GM19467 (cell line): Measurements from ENCODE around the gene SERPINA10.
"Not testable (repeated sequence)": the region's sequence is repeated elsewhere in the genome, so short reads cannot be mapped to it uniquely, and the experiment has no call there.

Experiments
- ATAC-seq: cut with Tn5 transposase; IDR thresholded peaks from one replicate; pipeline ENCODE4 v1.9.1; 2021; ENCODE audit warnings: mild to moderate bottlenecking, moderate library complexity; ENCODE audit not compliant: unreplicated experiment

The SERPINA10 gene

DNA sequence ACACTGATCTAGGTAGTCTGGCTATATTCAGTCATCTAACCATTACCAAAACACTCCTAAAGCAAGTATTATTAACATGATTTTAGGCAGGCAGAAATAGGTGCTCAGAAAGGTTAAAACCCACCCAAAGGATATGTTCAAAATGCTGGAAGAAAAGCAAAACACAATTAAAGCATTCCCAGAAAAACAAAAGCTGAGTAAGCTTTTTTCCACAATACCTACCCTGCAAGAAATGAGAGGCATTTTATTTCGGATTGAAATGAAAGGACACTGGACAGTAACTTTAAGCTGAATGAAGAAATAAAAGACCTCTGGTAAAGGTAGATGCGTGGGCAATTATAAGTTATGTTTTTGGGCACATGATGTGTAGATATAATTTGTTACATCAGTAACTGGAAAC, 21.8 kb upstream of the SERPINA10 start:
- no peak for ATAC-seq

DNA sequence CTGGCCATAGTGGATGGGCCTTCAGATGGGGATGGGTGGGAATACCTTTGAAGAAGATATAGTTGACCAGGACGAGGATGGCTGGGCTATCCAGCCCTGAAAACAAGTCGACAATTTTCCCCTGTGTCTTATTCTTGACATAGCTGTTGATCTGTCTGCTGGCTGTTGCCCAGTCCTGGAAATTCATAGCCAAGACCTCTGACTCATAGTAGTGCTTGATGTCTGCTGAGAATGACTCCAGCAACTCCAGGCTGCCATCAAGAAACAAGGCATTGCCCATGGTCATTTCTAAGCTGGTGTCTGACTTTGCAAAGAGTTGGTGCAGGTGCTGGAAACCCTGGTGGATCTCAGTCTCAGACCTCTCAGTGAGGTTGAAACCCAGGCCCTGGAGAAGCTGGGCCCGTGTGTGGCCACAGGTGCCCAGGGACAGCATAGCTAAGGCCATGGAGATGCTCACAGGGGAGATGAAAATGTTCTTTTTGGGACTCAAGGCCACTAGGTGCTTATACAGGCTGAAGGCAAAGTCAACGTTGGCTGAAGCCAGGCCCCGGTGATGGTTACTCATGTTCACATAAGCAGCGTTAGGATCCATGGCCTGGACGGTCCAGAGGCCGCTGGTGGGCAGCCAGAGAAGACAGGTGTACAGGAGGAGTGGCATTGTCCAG, 21.1 kb upstream of the SERPINA10 start:
- ATAC-seq: no peak

DNA sequence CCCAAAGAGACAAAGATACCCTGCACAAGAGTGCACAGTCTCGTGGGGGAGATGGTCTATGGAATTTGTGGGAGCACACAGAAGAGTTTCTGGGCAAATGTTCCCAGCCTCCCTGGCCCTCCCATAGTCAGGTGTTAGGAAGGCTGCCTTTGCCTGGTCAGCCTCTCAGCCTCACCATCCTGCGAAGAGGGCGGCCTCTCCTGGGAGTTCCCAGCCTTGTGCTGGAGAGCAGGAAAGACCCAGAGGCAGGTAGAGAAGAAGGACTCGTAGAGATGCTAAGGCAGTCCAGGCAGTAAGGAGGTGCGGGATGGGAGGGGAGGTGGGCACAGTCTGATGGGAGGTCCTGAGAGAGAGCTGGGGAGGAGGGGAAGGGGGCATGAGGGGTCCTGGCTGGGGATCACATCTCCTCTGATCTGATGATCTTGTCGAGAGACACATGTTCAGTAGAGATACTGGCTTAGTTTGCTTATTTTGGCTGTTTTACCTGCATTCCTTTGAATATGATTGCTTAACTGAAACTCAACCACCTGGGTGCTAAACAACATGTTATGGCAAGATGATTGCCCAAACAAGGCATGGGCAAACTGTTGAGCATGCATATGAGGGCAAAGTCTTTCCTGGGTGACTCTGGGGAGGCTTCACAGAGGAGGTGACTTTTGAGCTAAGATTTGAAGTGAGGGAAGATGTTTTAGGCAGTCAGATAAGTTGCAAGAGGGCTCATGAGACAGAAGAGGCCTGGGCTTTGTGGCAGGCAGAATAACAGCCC, 19.6 kb upstream of the SERPINA10 start:
- no peak for ATAC-seq

DNA sequence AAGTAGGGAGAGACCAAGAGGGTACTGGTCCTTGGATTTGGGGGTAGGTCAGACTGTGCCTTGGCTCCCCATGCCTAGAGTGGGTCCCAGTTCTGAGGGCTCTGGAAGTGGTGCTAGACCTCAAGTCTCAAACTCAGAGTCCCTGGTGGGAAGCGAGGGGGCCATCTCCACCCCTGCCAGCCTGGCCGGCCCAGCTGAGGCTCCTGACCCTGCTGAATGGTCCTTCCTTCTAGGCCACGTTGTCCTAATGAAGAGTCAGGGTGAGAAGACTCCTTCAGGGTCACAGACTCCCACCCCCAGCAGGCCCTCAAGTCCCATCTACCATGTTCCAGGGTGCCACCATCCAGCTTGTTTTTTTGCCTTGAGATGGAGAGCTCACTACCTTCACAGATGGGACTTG, 17.2 kb upstream of the SERPINA10 start:
- ATAC-seq: no peak

DNA sequence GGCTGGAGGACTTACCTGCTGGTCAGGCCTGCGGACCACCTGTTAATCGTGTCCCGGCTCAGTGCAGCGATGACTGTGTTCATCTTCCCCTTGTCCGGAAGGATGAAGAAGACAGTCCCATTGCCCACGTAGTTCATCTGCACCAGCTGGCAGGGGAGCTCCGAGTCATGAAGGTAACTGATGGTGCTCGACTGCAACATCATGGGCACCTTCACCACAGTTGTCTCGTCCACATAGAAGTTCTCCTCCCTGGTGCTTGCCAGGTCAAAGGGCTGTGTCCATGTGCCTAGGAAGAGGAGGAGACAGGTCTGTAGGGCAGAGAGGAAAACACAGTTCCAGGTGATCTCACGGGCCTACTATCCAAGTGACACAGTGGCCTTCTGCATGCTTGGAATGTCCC, 16.7 kb upstream of the SERPINA10 start:
- ATAC-seq: no peak

DNA sequence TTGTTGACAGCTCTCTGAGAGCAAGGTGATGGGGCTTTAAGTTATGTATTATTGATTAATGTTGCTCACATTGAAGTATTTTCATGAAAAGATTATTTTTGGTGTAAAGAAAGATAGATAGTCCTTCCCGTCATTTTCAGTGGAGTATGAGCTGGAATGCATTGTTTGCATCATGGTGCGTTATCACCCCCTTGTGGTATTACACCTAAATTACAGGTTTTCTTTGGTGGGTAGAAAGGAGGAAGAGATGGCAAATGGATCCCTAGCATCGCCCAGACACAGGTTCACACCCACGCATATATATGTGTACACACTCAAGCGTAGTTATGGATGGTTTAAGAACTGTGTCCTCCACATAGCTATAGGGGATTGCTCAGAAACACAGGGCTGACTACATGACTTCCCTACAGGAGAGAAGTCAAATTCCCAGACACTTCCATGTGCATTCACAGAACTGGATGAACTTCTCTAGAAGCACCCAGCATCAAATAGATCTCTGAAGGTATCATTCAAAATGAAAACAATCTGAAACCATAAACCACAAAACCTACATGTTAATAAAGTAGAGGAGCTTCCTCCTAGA, 14.4 kb upstream of the SERPINA10 start:
- no peak for ATAC-seq

DNA sequence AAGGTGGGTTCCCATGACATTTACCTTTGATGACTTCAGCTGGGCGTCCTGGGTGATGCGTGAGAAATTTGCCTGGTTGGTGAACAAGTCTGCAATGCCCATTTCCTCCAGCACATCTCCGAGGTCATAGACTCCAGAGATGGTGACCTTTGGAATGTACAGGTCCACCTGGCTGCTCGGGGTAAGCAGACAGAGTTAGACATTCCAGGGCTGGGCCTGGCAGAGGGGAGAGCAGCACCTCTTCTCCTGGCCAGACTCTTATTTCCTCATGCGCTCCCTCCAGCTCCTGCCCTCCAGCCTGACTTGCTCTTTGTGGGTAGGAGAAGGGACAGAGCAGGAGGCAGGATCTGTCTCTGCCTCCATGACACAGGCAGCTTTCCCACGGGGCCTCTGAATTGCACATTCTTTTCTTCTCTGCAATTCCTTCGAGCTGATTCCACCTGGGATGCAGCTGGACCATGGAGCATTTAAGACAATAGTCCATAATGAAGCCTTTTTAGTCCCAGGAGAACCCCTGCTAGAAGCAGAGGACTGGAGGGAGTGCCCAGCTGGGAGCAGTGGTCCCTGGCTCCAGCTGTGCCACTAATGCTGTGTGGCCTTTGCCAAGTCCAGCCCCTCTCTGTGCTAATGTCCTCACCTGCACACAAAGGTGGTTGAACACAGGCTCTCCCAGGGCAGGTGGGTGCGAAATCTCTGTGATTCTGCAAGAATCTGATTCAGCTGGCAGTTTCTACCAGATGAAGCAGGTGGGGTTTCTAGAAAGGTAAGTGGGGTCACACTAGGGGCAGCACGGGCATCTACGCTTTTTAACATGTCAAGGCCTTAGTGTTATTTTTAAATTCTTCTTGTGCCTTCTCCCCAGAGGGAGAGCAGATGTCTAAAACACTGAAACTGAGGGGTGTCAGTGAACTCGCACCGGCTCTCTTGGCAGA, 13.2 kb upstream of the SERPINA10 start:
- ATAC-seq: no peak

DNA sequence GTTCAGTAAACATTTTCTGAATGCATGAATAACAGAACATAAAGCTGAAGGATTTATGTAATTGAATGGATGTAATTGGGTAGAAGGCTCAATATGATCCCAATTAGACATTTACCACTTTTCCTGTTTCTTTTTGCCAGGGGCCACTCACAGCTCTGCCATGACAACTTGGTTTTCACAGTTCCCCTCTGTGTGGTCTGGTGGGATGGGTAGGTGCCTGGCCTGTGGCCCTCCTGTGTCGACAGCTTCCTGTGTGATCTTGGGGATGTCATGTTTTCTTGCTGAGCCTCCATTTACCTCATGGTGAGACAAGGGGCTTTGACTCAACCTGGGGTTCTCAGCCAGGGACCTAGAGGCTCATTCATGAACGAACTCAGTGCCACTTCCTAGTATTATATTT, 12.6 kb upstream of the SERPINA10 start:
- no peak for ATAC-seq

DNA sequence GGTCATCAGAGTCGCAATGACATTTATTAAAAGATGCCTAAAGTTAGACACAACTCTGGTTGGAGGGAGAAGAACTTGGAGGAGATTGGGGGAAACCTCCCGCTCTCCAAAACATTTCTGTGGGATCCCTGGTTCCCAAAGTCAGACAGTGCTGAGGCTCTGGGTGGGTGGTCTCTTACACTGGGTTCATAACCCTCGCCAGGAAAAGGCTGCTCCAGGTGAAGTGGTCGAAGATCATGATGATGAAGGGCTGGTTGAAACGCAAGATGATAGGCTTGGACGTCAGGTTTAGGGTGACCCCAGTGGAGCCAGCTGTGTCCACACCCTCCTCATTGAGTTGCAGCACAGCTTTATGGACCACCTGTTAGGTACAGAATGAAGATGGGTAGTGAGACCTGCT, 11.2 kb upstream of the SERPINA10 start:
- ATAC-seq: no peak

DNA sequence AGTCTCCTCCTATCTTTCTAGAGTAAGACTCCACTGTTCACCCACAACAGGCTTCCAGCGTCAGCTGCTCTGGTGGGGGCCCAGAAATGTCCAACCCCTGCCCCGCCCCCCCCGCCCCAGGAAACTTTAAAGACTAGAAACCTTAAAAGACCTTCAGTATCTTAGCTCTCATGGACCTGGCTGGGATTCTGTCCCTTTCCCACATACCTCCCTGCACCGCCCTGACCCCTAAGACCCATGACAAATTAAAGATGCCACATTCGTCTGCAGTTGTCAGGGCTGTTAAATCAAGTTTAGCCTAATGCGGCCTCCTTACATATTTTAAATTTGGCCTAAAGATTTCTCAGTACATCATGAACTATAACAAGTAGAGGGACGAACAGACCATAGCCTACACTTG, 10.0 kb upstream of the SERPINA10 start:
- no peak for ATAC-seq

DNA sequence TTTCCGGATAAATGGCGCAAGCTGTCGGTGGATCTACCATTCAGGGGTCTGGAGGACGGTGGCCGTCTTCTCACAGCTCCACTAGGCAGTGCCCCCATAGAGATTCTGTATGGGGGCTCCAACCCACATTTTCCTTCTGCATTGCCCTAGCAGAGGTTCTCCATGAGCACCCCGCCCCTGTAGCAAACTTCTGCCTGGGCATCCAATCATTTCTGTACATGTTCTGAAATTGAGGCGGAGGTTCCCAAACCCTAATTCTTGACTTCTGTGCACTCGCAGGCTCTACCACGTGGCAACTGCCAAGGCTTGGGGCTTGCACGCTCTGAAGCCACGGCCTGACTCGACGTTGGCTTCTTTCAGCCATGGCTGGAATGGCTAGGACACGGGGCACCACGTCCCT, 5.1 kb upstream of the SERPINA10 start:
- no peak for ATAC-seq

DNA sequence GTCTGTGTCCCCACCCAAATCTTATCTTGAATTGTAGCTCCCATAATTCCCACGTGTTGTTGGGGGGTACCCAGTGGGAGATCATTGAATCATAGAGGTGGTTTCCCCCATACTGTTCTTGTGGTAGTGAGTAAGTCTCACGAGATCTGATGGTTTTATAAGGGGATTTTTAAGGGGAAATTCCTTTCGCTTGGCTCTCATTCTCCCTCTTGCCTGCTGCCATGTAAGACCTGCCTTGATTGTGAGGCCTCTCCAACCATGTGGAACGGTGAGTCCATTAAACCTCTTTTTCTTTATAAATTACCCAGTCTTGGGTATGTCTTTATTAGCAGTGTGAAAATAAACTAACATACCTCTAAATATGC, 3.1 kb upstream of the SERPINA10 start:
- not testable (repeated sequence) for ATAC-seq

DNA sequence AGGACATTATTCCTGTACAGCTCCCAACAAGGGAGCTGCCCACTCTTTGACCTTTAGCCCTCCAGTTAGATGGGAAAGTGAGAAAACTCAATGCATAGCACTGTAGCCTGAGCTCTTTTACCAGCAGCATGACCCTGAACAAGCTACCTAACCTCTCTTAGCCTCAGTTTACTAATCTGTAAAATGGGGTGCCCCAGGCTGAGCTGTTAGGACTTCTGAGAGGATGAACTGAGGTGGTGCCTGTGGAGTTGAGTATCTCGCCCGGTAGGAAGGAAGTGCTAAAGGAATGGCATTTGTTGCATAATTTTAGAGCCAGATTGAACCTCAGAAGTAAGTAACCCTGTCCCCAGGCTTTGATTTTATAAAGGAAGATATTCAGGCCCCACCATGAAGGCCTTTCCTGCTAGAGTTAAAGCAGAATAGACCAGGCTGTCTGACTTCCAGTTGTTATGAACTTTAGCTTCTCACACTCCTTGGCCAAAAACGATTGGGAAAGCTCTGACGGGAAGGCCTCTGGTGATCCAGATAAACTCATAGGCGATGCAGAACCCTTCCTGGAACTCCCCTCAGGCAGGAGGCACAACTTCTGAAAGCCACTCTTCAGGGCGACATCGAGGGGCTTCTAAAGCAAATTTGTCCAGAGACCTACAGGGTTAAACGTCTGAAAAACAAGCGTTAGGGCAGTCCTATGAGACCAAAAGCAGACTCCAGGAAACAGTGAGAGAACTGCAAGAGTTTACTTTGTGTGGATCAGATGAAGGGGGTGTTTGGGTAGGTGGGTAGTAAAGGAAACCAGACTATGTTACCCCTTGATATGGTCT, 2.5 kb upstream of the SERPINA10 start:
- no peak for ATAC-seq

DNA sequence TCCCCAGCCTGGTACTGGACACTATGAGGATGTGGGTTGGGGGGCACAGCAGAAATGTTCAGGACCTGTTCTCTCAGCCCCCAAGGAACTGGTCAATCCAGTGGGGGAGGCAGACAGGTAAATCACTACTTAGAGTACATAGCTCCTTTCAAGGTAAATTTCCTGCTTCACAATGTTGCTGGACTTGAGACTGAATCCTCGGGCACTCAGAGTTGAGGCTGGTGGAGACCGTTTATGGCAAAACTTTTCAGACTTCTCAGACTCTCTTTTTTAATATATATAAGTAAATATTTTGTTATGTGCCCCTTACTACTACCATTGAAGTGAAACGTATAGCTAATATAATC, 483 bp upstream of the SERPINA10 start:
- ATAC-seq: no peak

DNA sequence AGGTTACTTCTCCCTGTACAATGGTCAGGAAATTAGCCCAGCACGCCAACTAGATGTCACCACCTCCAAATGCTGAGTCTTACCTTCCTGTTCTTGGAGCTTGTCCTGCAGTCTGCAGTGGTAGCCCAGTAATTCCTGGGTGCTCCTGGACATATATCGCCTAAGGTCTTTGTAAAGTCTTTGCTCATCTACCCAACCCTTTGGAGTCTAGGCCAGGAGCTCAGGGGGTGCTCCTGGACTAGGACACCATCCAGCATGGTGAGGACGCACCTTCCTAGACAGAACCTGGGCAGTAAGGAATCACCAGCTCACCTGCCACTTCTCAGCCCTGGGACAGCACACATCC, 569 bp downstream of the SERPINA10 start:
- no peak for ATAC-seq

DNA sequence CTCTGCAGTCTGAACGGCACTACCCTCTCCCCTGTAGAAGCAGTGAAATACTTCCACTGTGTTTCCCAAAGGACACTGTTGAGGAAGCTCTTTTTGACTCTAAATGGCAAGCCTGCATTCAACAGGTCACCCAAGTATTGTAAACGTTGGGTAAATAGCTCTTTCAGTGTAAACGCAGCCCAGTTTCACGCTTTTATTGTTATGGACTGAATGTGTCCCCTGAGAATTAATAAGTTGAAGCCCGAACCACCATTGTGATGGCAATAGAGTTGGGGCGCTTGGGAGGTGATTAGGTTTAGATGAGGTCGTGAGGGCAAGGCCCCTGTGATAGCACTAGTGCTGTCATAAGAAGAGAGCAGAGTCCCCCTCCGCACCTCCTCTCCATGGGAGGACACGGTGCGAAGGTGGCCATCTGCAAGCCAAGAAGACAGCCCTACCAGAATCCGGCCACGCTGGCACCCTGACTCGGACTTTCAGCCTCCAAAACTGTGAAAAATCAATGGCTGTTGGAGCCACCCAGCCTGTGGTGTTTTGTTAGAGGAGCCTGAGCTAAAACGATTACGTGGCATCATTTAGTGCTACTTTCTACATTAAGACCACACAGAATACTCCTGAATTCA, 1.1 kb downstream of the SERPINA10 start:
- ATAC-seq: no peak

DNA sequence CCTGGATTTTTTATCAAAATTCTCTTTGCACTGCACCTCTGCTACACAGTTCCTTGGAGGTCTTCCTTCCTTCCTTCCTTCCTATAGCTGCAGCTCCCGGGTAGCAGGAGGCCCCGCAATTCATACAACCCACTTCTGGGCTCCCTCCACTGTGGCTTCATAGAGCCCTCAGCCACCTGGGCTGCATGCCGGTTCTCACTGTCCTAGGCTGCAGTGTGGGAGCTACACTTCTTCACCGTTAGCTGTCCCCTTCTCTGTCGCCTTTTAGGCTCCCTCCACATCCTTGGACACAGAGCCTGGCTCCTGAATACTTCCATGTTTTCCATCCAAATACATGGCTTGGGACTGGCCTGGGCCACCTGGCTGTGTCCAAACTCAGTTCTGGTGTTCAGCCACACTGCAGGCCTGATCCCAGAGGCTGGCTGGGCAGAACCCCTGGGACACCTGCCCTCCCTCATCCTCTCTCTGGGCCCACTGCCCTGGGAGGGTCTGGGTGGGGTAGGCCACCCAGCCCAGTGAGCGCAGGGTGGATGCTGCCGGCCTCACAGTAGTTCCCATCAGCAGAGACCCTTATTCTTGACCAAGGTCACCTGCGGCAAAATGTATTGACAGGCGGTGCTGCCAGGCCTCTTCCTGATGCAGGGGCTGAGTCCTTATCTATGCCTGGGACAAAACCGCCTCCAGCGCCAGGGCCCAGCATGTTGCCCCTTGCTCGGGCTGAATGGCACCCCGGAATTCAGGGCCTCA, 1.7 kb downstream of the SERPINA10 start:
- ATAC-seq: no peak

DNA sequence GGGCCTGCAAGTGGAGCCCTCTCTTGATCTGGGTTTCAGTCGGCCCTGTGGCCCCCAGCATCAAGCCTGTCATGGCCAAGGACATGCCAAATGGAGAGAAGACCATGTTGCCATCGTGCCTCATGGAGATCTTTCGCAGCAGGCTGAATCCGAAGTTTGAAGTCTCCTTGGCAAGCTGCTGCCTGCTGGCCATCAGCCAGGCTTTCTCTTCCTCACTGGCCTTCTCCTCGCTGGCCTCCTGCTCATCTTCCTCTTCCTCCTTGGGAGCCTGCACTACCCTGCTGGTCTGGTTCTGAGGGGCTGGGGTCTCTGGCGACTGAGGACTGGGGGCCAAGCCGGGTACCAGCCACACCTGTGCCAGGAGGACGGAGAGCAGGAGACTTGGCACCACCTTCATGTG, 2.9 kb downstream of the SERPINA10 start:
- no peak for ATAC-seq

DNA sequence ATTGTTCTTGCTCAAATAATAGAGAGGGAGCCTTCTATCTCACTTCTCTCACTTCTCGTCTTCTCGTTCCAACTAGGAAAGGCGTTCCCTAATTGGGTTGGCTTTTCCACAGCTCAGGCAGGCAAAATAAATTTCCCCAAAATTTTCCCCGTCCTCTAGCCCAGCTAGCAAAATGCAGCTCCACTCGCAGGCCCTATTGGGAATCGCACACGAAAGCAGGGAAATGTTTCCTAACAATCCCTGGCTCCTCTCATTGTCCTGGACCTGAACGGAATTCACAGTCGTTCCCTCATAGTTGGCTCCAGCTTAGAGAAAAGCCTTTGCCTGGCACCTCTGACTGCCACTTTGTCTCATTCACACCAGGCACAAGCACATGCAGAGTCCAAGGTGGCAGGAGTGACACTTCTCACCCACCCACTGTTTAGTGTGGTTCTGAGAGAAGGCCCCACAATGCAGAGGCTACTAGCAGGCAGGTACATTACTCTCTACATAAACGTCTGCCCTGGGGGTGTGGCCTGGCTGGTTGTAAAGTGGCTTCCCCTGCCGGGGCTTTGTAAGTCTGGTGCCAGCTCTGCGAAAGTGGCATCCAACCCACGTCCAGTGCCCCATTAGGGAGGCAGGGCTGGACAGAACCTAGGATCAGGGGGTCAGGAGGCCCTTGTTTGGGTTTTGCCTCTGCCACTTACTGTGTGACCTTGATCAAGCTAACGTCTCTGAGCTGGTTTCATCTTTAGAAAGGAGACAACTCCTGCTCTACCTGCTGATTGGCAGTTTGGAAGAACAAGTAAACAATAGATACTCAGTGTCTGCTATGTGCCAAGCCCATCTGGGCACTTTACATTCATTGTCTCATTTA, 4.2 kb downstream of the SERPINA10 start:
- no peak for ATAC-seq
